ENCODE measurements around the gene SLC22A12.

SLC22A12 gene

DNA sequence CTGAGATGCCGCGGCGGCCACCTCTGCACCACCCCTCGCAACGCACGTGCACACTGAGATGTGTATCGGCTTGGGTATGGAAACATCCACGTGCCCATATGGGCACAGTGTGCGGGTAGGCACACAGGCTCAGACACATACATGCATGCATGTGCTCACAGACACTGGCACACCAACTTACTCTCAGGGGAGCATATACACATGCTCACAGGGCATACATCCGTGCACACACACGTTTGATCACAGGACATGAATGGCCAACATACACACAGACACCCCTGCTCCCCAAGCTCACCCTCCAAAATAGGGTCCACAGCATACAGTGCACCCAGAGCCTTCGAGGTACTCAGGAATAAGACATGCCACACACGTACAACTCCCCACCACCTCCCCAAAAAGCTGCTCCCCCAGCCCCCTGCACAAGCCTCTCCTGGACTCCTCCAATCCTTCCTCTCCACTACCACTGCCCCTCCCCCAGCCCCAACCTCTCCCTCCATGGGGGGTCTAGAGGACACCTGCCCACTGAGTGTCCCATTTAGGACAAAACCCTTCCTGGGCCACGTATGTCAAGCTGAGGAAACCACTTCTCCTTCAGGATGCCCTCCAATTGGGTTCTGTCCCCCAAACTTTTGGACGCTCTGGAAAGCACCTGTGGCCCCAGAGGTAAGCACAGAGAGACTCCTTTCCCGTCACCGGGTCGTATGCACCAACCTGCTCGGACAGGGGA, 53.1 kb downstream of the SLC22A12 start:
- no peak overlapping the region for H3K4me3 ChIP-seq (ENCODE audit: severe bottlenecking)
- H3K27ac ChIP-seq (ENCODE audit: poor library complexity, severe bottlenecking), result no peak overlapping the region
- no peaks in the 10 kb centered on the region for H3K4me1 ChIP-seq (ENCODE audit: insufficient read depth, poor library complexity, severe bottlenecking)
- TF ChIP-seq, protein P1, sequence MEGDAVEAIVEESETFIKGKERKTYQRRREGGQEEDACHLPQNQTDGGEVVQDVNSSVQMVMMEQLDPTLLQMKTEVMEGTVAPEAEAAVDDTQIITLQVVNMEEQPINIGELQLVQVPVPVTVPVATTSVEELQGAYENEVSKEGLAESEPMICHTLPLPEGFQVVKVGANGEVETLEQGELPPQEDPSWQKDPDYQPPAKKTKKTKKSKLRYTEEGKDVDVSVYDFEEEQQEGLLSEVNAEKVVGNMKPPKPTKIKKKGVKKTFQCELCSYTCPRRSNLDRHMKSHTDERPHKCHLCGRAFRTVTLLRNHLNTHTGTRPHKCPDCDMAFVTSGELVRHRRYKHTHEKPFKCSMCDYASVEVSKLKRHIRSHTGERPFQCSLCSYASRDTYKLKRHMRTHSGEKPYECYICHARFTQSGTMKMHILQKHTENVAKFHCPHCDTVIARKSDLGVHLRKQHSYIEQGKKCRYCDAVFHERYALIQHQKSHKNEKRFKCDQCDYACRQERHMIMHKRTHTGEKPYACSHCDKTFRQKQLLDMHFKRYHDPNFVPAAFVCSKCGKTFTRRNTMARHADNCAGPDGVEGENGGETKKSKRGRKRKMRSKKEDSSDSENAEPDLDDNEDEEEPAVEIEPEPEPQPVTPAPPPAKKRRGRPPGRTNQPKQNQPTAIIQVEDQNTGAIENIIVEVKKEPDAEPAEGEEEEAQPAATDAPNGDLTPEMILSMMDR (IDR thresholded peaks at IDR 0.05; ENCODE audit: poor library complexity, severe bottlenecking), result no peak
- no peak for DNase-seq (ENCODE audit: low spot score)
- ATAC-seq (ENCODE audit: low read depth), result no peak
- H3K27me3 ChIP-seq (ENCODE audit: insufficient read depth, poor library complexity, severe bottlenecking), result peaks cover 55% of the 10 kb centered on the region
- H3K9me3 ChIP-seq (ENCODE audit: severe bottlenecking), result no peaks in the 10 kb centered on the region
- H3K36me3 ChIP-seq (ENCODE audit: low read depth), result no peaks in the 10 kb centered on the region

DNA sequence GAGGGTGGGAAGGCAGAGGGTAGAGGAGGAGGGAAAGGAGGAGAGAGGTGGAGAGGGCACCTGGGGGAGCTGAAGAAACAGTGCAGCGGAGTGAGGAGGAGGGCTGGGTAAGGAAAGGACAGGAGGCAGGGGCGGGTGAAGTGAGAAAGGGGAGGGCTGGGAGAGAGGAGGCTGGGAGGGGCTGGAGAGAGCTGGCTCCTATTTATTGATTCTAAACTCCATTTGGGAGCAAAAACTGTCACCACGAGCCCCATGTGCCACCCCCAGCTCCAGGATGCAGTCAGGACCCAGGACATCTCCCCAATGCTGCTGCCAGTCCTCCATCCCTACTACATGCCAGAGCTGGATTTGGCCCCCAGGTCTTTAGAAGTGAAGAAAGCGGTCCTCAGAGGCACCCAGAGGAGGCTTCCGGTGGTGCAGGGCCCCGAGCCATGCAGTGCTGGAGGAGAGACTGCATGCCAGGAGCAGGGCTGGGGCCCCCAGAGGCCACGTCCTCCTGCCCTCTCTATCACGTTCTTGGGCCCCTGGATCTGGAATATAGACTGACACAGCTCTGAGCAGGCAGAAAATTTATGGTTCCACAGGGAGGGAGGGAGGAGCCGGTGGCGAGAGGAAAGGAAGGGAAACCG, 53.7 kb downstream of the SLC22A12 start:
- DNase-seq (ENCODE audit: low spot score) (no peak), ATAC-seq (ENCODE audit: low read depth) (peak; percentile 41; the same call in 2 of the 3 replicates)
- Histone ChIP-seq H3K27me3 (ENCODE audit: insufficient read depth, poor library complexity, severe bottlenecking) (peaks cover 49% of the 10 kb centered on the region), H3K36me3 (ENCODE audit: low read depth) (no peaks in the 10 kb centered on the region), H3K27ac (ENCODE audit: poor library complexity, severe bottlenecking) (no peak overlapping the region), H3K4me3 (ENCODE audit: severe bottlenecking) (no peak overlapping the region), H3K4me1 (ENCODE audit: insufficient read depth, poor library complexity, severe bottlenecking) (no peaks in the 10 kb centered on the region), H3K9me3 (ENCODE audit: severe bottlenecking) (no peaks in the 10 kb centered on the region)
- TF ChIP-seq, protein P1 (IDR thresholded peaks at IDR 0.05; ENCODE audit: poor library complexity, severe bottlenecking), result no peak

DNA sequence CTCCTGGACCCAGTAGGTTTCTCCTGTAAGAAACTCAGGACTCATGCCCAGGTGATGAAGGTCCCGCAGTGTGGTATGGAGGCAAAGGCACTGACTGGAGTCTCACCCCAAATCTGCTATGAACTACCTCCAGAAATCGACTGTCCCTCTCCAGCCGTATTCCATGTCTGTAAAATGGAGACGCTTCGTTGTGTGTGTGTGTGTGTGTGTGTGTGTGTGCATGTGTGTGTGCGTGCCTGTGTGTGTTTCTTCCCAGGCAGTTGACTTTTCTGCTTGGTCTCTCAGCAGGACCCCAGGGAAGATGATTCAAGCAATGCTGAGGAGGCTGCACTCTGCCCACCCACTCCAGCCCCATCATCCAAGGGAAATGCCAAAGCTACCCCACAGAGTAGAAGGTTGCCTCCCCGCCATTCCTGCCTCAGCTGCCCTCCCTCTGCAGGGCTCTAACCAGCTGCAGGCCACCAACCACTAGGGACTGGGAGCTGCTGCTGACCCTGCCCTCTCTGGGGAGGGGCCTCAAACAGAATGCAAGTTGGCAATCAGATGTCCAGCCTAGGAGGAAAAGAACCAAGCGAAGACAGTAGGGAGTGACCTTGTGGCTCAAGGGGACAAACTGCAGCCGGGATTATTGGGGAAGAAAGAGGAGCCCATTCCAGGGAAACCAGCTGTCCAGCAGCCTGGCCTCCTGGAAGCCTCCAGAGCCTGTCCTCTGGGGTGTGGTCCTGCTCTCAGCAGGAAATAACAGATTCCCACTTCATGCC, 56.2 kb downstream of the SLC22A12 start:
- Histone ChIP-seq H3K36me3 (ENCODE audit: low read depth) (no peaks in the 10 kb centered on the region), H3K9me3 (ENCODE audit: severe bottlenecking) (no peaks in the 10 kb centered on the region), H3K27ac (ENCODE audit: poor library complexity, severe bottlenecking) (no peak overlapping the region), H3K4me1 (ENCODE audit: insufficient read depth, poor library complexity, severe bottlenecking) (no peaks in the 10 kb centered on the region), H3K27me3 (ENCODE audit: insufficient read depth, poor library complexity, severe bottlenecking) (peaks cover 27% of the 10 kb centered on the region), H3K4me3 (ENCODE audit: severe bottlenecking) (no peak overlapping the region)
- DNase-seq (ENCODE audit: low spot score), result no peak
- TF ChIP-seq, protein P1 (IDR thresholded peaks at IDR 0.05; ENCODE audit: poor library complexity, severe bottlenecking), result no peak
- no peak for ATAC-seq (ENCODE audit: low read depth)

DNA sequence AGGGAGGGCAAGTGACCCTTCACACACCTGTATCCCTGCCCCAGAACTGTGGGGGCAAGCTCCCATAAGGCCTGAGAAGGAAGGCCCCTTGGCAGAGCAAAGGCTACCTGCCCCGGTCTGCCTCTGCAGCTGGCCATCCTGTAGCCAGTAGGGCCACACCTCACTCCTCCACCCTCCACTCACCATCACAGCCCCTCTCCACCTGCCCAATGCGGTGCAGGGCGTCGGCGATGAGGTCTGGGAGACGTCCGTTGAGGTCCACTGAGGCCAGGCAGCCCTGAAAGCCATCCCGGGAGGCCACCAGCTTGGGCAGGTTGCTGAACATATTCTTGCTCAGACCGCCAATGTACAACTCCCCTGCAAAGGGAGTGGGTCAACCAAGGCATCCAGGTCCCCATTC, 57.5 kb downstream of the SLC22A12 start:
- ATAC-seq (ENCODE audit: low read depth) (no peak), DNase-seq (ENCODE audit: low spot score) (no peak)
- peaks cover 19% of the 10 kb centered on the region for H3K27me3 ChIP-seq (ENCODE audit: insufficient read depth, poor library complexity, severe bottlenecking)
- no peak overlapping the region for H3K4me3 ChIP-seq (ENCODE audit: severe bottlenecking)
- no peak overlapping the region for H3K27ac ChIP-seq (ENCODE audit: poor library complexity, severe bottlenecking)
- H3K36me3 ChIP-seq (ENCODE audit: low read depth), result no peaks in the 10 kb centered on the region
- TF ChIP-seq, protein P1 (IDR thresholded peaks at IDR 0.05; ENCODE audit: poor library complexity, severe bottlenecking), result no peak
- H3K4me1 ChIP-seq (ENCODE audit: insufficient read depth, poor library complexity, severe bottlenecking), result no peaks in the 10 kb centered on the region
- H3K9me3 ChIP-seq (ENCODE audit: severe bottlenecking), result no peaks in the 10 kb centered on the region
